GM19467 (cell line): ENCODE data around the gene CISTR.
"Not testable (repeated sequence)": the region's sequence is repeated elsewhere in the genome, so short reads cannot be mapped to it uniquely, and the experiment has no call there.

Experiments used
- ATAC-seq: cut with Tn5 transposase; IDR thresholded peaks from one replicate; pipeline ENCODE4 v1.9.1; 2021; ENCODE audit warnings: mild to moderate bottlenecking, moderate library complexity; ENCODE audit not compliant: unreplicated experiment

CISTR gene

GRCh38 chr12:53764615-53765014 is 12.8 kb upstream of the CISTR start:
- no peak for ATAC-seq

- not testable (repeated sequence) for ATAC-seq
Observed at GRCh38 chr12:53762793-53763192, 11.0 kb upstream of the CISTR start.

GRCh38 chr12:53761306-53761705 is 9.5 kb upstream of the CISTR start:
- no peak for ATAC-seq

GRCh38 chr12:53759261-53759660 is 7.5 kb upstream of the CISTR start:
- no peak for ATAC-seq

- ATAC-seq, result no peak
Observed at GRCh38 chr12:53758730-53759103, 6.9 kb upstream of the CISTR start.

GRCh38 chr12:53758081-53758729 is 6.4 kb upstream of the CISTR start:
- ATAC-seq, result no peak

- ATAC-seq, result peak; percentile 72
Observed at GRCh38 chr12:53757101-53757770, 5.5 kb upstream of the CISTR start.

- no peak for ATAC-seq
Observed at GRCh38 chr12:53756300-53757100, 4.7 kb upstream of the CISTR start.

- no peak for ATAC-seq
Observed at GRCh38 chr12:53755893-53756292, 4.1 kb upstream of the CISTR start.

GRCh38 chr12:53755451-53755891 is 3.7 kb upstream of the CISTR start:
- no peak for ATAC-seq

- no peak for ATAC-seq
Observed at GRCh38 chr12:53754633-53755264, 3.0 kb upstream of the CISTR start.

- no peak for ATAC-seq
Observed at GRCh38 chr12:53754188-53754585, 2.4 kb upstream of the CISTR start.

GRCh38 chr12:53752621-53753020 is 842 bp upstream of the CISTR start:
- no peak for ATAC-seq

- no peak for ATAC-seq
Observed at GRCh38 chr12:53752192-53752601, 418 bp upstream of the CISTR start.

GRCh38 chr12:53750812-53751335 is 905 bp downstream of the CISTR start:
- no peak for ATAC-seq

GRCh38 chr12:53749986-53750811 is 1.6 kb downstream of the CISTR start:
- ATAC-seq, result no peak

GRCh38 chr12:53748072-53748840 is 3.5 kb downstream of the CISTR start:
- ATAC-seq, result no peak

GRCh38 chr12:53747095-53747494 is 4.7 kb downstream of the CISTR start:
- no peak for ATAC-seq

- no peak for ATAC-seq
Observed at GRCh38 chr12:53746592-53747092, 5.1 kb downstream of the CISTR start.
